ENCODE data around the gene ANXA11.
"Not testable (repeated sequence)": the region's sequence is repeated elsewhere in the genome, so short reads cannot be mapped to it uniquely, and the experiment has no call there.

Gene ANXA11

GRCh38 chr10:80205477-80206276 is at the start of gene ANXA11:
TSS of gene ANXA11 (minus strand) at chr10:80205537. CDS start at chr10:80172861, 32,676 bp downstream.
- no peaks in the 10 kb centered on the region for H3K9me3 ChIP-seq
- peaks cover 46% of the 10 kb centered on the region for H3K4me1 ChIP-seq
- TF ChIP-seq Cebpa-rat (IDR thresholded peaks at IDR 0.05) = no peak
- peak within 1 kb of the TSS; percentile 92 for H3K27ac ChIP-seq
- peak within 1 kb of the TSS; percentile 90 for H3K4me2 ChIP-seq
- peaks cover 9% of the 10 kb centered on the region; the same call in 1 of the 2 replicates for H3K36me3 ChIP-seq
- H3K9ac ChIP-seq = peak within 1 kb of the TSS; percentile 88
- peak within 1 kb of the TSS; percentile 81 for H3K4me3 ChIP-seq
- H3K27me3 ChIP-seq = no peaks in the 10 kb centered on the region
- peaks cover 41% of the 10 kb centered on the region for H4K20me1 ChIP-seq

GRCh38 chr10:80254726-80255125 is 49.4 kb upstream of the ANXA11 start:
- peaks cover 20% of the 10 kb centered on the region; the same call in 1 of the 2 replicates for H3K4me1 ChIP-seq
- not testable (repeated sequence) for H3K9ac ChIP-seq, H3K27me3 ChIP-seq, H3K4me2 ChIP-seq, H3K36me3 ChIP-seq, H3K27ac ChIP-seq, H3K9me3 ChIP-seq, H4K20me1 ChIP-seq, H3K4me3 ChIP-seq

- not testable (repeated sequence) for H3K27ac ChIP-seq, H3K36me3 ChIP-seq, H3K9ac ChIP-seq, H3K4me3 ChIP-seq, H3K4me2 ChIP-seq, H3K27me3 ChIP-seq, H4K20me1 ChIP-seq, H3K9me3 ChIP-seq
- peaks cover 12% of the 10 kb centered on the region; the same call in 1 of the 2 replicates for H3K4me1 ChIP-seq
These were observed 48.6 kb upstream of the ANXA11 start for GRCh38 chr10:80253963-80254271.

GRCh38 chr10:80253266-80253962 is 48.1 kb upstream of the ANXA11 start:
- TF ChIP-seq Cebpa-rat (IDR thresholded peaks at IDR 0.05) = no peak
- Histone ChIP-seq H3K27ac (no peak overlapping the region), H3K36me3 (no peaks in the 10 kb centered on the region), H3K9ac (no peak overlapping the region), H3K27me3 (no peaks in the 10 kb centered on the region), H3K4me2 (no peak overlapping the region), H3K9me3 (no peaks in the 10 kb centered on the region), H3K4me3 (no peak overlapping the region), H3K4me1 (peaks cover 12% of the 10 kb centered on the region; the same call in 1 of the 2 replicates), H4K20me1 (no peaks in the 10 kb centered on the region)

GRCh38 chr10:80252296-80252887 is 47.1 kb upstream of the ANXA11 start:
- H3K9me3 ChIP-seq = no peaks in the 10 kb centered on the region
- H4K20me1 ChIP-seq = no peaks in the 10 kb centered on the region
- no peak overlapping the region for H3K4me3 ChIP-seq
- H3K4me1 ChIP-seq = peaks cover 12% of the 10 kb centered on the region; the same call in 1 of the 2 replicates
- no peak overlapping the region for H3K9ac ChIP-seq
- H3K27ac ChIP-seq = no peak overlapping the region
- no peaks in the 10 kb centered on the region for H3K36me3 ChIP-seq
- no peaks in the 10 kb centered on the region for H3K27me3 ChIP-seq
- TF ChIP-seq Cebpa-rat (IDR thresholded peaks at IDR 0.05) = no peak
- H3K4me2 ChIP-seq = no peak overlapping the region; the same call in 1 of the 2 replicates

GRCh38 chr10:80251703-80252280 is 46.5 kb upstream of the ANXA11 start:
- not testable (repeated sequence) for H3K27me3 ChIP-seq, H3K9me3 ChIP-seq, H3K36me3 ChIP-seq, H3K27ac ChIP-seq, H4K20me1 ChIP-seq, H3K4me3 ChIP-seq, H3K9ac ChIP-seq, H3K4me2 ChIP-seq
- H3K4me1 ChIP-seq = peaks cover 12% of the 10 kb centered on the region; the same call in 1 of the 2 replicates

- not testable (repeated sequence) for H3K27me3 ChIP-seq, H3K4me3 ChIP-seq, H3K27ac ChIP-seq, H3K36me3 ChIP-seq, H3K9me3 ChIP-seq, H3K9ac ChIP-seq, H3K4me2 ChIP-seq, H4K20me1 ChIP-seq
- H3K4me1 ChIP-seq = peaks cover 12% of the 10 kb centered on the region; the same call in 1 of the 2 replicates
These were observed 45.1 kb upstream of the ANXA11 start for GRCh38 chr10:80250399-80250798.

GRCh38 chr10:80249906-80250305 is 44.6 kb upstream of the ANXA11 start:
- not testable (repeated sequence) for H3K4me2 ChIP-seq, H3K36me3 ChIP-seq, H3K27me3 ChIP-seq, H3K9ac ChIP-seq, H3K9me3 ChIP-seq, H3K4me3 ChIP-seq, H4K20me1 ChIP-seq, H3K27ac ChIP-seq
- H3K4me1 ChIP-seq = peaks cover 12% of the 10 kb centered on the region; the same call in 1 of the 2 replicates

GRCh38 chr10:80247611-80248010 is 42.3 kb upstream of the ANXA11 start:
- H3K4me1 ChIP-seq, H3K4me2 ChIP-seq, H3K27ac ChIP-seq, H3K9me3 ChIP-seq, H3K36me3 ChIP-seq, H3K9ac ChIP-seq, H3K27me3 ChIP-seq, H4K20me1 ChIP-seq, H3K4me3 ChIP-seq: not testable (repeated sequence)

GRCh38 chr10:80244371-80244770 is 39.0 kb upstream of the ANXA11 start:
- H4K20me1 ChIP-seq, H3K9ac ChIP-seq, H3K9me3 ChIP-seq, H3K4me2 ChIP-seq, H3K36me3 ChIP-seq, H3K27me3 ChIP-seq, H3K4me1 ChIP-seq, H3K4me3 ChIP-seq, H3K27ac ChIP-seq: not testable (repeated sequence)

- not testable (repeated sequence) for H3K9ac ChIP-seq, H3K4me3 ChIP-seq, H3K27me3 ChIP-seq, H3K9me3 ChIP-seq, H3K4me1 ChIP-seq, H3K36me3 ChIP-seq, H4K20me1 ChIP-seq, H3K27ac ChIP-seq, H3K4me2 ChIP-seq
These were observed 37.0 kb upstream of the ANXA11 start for GRCh38 chr10:80242341-80242740.

GRCh38 chr10:80236457-80236856 is 31.1 kb upstream of the ANXA11 start:
- H3K4me2 ChIP-seq, H3K27ac ChIP-seq, H3K4me3 ChIP-seq, H4K20me1 ChIP-seq, H3K27me3 ChIP-seq, H3K4me1 ChIP-seq, H3K36me3 ChIP-seq, H3K9me3 ChIP-seq, H3K9ac ChIP-seq: not testable (repeated sequence)

GRCh38 chr10:80234331-80235235 is 29.2 kb upstream of the ANXA11 start:
- H3K36me3 ChIP-seq, H3K9ac ChIP-seq, H3K9me3 ChIP-seq, H3K27me3 ChIP-seq, H3K4me2 ChIP-seq, H3K4me1 ChIP-seq, H4K20me1 ChIP-seq, H3K4me3 ChIP-seq, H3K27ac ChIP-seq: not testable (repeated sequence)

All from BLaER1 (cell line).